Measurements from ENCODE around the gene FLYWCH2. TPM values are rescaled to one million over a fixed set of nuclear protein-coding genes. Genes with fewer than 3 reads are reported as not detected.

The FLYWCH2 gene
- total RNA-seq, 1 donor from 2014 or later = 45.9 TPM

DNA sequence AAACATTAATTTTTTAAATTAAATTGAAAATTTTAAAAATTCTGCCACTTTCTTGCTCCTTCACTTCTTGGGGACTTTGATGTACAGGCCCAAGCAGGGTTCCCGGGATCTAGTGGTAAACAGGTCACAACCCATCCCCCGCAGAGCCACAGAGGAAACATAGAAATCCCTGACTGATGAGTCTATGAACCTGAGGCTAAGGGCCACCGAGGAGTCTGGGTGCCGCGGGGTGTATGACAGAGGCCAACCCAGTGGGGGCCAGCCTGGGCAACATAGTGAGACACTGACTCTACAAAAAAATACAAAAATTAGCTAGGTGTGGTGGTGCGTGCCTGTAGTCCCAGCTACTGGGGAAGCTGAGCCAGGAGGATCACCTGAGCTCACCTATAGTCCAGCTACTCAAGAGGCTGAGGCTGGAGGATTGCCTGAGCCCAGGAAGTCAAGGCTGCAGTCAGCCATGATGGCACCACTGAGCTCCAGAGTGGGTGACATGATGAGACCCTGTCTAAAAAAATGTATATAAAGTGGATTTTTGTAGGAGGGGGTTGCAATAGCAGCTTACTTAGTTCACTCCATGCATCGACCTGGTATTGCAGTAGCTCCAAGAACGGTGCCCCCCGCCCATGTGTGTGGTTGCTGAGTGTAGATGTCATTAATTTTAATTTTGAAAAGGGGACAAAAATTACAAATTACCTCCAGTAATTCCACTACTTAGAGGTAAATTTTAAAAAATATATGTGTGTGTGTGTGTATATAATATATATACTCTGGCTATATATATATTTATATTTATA lies 19.5 kb downstream of the FLYWCH2 start:
- Mint-ChIP-seq H3K4me1 (ENCODE audit: unreplicated experiment) (peaks cover 11% of the 10 kb centered on the region), H3K9me3 (no peaks in the 10 kb centered on the region), H3K27me3 (no peaks in the 10 kb centered on the region), H3K27ac (no peak overlapping the region), H3K36me3 (no peaks in the 10 kb centered on the region), H3K4me3 (peak overlapping the region; percentile 48)
- TF ChIP-seq CTCF (conservative IDR thresholded peaks at IDR 0.05) = no peak
- no peak for DNase-seq (ENCODE audit: extremely low spot score, unreplicated experiment)

- Mint-ChIP-seq H3K27me3 (no peaks in the 10 kb centered on the region), H3K4me1 (ENCODE audit: unreplicated experiment) (peaks cover 11% of the 10 kb centered on the region), H3K36me3 (no peaks in the 10 kb centered on the region), H3K27ac (peak overlapping the region; percentile 92), H3K9me3 (no peaks in the 10 kb centered on the region), H3K4me3 (peak overlapping the region; percentile 98)
- TF ChIP-seq CTCF (conservative IDR thresholded peaks at IDR 0.05) = peak; percentile 97
- DNase-seq (ENCODE audit: extremely low spot score, unreplicated experiment) = peak; percentile 86
Measured at GRCh38 chr16:2904100-2904921, 21.3 kb downstream of the FLYWCH2 start.

DNA sequence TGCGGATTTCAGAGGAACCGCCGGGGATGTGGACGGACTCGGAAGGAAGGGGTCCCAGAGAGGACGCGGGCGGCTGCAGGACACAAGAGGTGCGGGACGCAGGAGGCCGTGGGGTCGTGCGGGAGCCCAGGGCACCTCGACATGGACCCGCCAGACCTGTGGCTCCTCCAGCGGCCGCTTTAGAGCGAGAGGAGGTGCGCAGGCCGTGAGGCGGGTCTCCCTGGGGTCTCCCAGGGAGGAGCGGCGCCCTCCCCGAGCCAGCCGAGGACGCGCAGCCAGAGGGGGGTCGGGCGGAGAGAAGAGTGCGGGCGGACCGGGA lies 21.9 kb downstream of the FLYWCH2 start:
- no peak for TF ChIP-seq CTCF (conservative IDR thresholded peaks at IDR 0.05)
- H3K4me1 Mint-ChIP-seq (ENCODE audit: unreplicated experiment) = peaks cover 11% of the 10 kb centered on the region
- peak overlapping the region; percentile 92 for H3K27ac Mint-ChIP-seq
- H3K36me3 Mint-ChIP-seq = no peaks in the 10 kb centered on the region
- H3K27me3 Mint-ChIP-seq = no peaks in the 10 kb centered on the region
- H3K9me3 Mint-ChIP-seq = no peaks in the 10 kb centered on the region
- no peak for DNase-seq (ENCODE audit: extremely low spot score, unreplicated experiment)
- peak overlapping the region; percentile 98 for H3K4me3 Mint-ChIP-seq

DNA sequence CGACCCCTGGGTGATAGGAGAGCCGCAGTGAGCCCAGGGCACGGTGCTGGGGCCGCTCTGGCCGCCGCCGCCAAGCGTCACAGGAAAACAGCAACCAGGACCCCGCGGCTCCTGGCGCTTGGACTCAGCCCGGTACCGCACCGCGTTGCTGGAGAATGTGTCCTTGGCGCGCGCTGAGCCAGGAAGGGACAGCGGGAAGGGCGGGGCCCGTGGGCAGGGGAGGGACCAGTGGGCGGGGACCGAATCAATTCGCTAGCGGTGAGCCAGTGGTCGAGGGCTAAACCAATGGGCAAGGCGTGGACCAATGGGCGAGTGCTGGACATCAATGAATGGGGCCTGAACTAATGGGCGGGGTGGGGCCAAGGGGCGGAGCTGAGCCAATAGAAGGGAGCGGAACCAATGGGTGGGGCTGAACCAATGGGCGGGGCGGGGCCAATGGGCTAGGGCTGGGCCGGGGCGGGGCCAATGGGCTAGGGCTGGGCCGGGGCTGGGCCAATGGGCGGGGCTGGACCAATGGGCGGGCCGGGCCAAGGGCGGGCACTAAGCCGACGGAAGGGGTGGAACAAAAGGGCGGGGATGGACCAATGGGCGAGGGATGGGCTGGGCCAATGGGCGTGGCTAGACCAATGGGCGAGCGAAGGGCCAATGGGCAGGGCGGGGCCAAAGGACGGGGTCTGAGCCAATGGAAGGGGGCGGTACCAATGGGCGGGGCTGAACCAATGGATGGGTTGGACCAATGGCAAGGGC lies 22.4 kb downstream of the FLYWCH2 start:
- Mint-ChIP-seq H3K36me3 (no peaks in the 10 kb centered on the region), H3K27ac (peak overlapping the region; percentile 92), H3K9me3 (no peaks in the 10 kb centered on the region), H3K4me1 (ENCODE audit: unreplicated experiment) (peaks cover 11% of the 10 kb centered on the region), H3K4me3 (peak overlapping the region; percentile 98), H3K27me3 (no peaks in the 10 kb centered on the region)
- TF ChIP-seq CTCF (conservative IDR thresholded peaks at IDR 0.05) = no peak
- peak; percentile 97 for DNase-seq (ENCODE audit: extremely low spot score, unreplicated experiment)

GRCh38 chr16:2905988-2906387 lies 23.0 kb downstream of the FLYWCH2 start:
- no peak for DNase-seq (ENCODE audit: extremely low spot score, unreplicated experiment)
- H3K9me3 Mint-ChIP-seq = no peaks in the 10 kb centered on the region
- no peaks in the 10 kb centered on the region for H3K27me3 Mint-ChIP-seq
- H3K4me3 Mint-ChIP-seq = peak overlapping the region; percentile 78
- no peak for TF ChIP-seq CTCF (conservative IDR thresholded peaks at IDR 0.05)
- H3K4me1 Mint-ChIP-seq (ENCODE audit: unreplicated experiment) = peaks cover 11% of the 10 kb centered on the region
- H3K36me3 Mint-ChIP-seq = no peaks in the 10 kb centered on the region
- peak overlapping the region; percentile 92 for H3K27ac Mint-ChIP-seq
